SK-N-SH (cell line): Measurements from ENCODE around the gene C17orf50.

Source experiments
- CTCF ChIP-seq: fragments of 200-600 bp; sonication (generic); IDR thresholded peaks from 2 replicates; pipeline ENCODE4 v1.6.1; 2017; ENCODE audit warnings: antibody characterized with exemption, mild to moderate bottlenecking, moderate library complexity
- EZH2phosphoT487 ChIP-seq: fragments of 200-600 bp; sonication (generic); IDR thresholded peaks from 2 replicates; pipeline ENCODE4 v1.6.1; 2017; ENCODE audit warnings: low read depth, mixed run types, mild to moderate bottlenecking, antibody characterized with exemption, moderate library complexity, borderline replicate concordance
- FOXJ3 ChIP-seq: sonication (generic); formaldehyde crosslinking; IDR thresholded peaks from 2 replicates; pipeline ENCODE4 v1.5.1; 2020; ENCODE audit warnings: mild to moderate bottlenecking, missing genetic modification reagents
- GABPA ChIP-seq: IDR thresholded peaks from 2 replicates; pipeline ENCODE4 v1.4.0; 2012; ENCODE audit warnings: low read depth, mild to moderate bottlenecking
- GATA2 ChIP-seq: sonication (generic); formaldehyde crosslinking; IDR thresholded peaks from 2 replicates; pipeline ENCODE4 v1.5.0; 2020; ENCODE audit warnings: mild to moderate bottlenecking, missing genetic modification reagents
- JUND ChIP-seq: IDR thresholded peaks from 2 replicates; pipeline ENCODE4 v1.4.0; 2012
- RCOR1 ChIP-seq: fragments of 150-350 bp; IDR thresholded peaks from 2 replicates; pipeline ENCODE4 v1.6.1; 2017; ENCODE audit warnings: antibody characterized with exemption, low read length
- RFX5 ChIP-seq: IDR thresholded peaks from 2 replicates; pipeline ENCODE4 v1.6.1; 2012; ENCODE audit warnings: mild to moderate bottlenecking, improper control_type of control experiment, low read length
- TAF1 ChIP-seq: IDR thresholded peaks from 2 replicates; pipeline ENCODE4 v1.6.1; 2012; ENCODE audit warnings: low read depth, mild to moderate bottlenecking, low read length, moderate library complexity, borderline replicate concordance
- YY1 ChIP-seq: IDR thresholded peaks from 2 replicates; pipeline ENCODE4 v1.4.0; 2012; ENCODE audit warnings: low read depth, mild to moderate bottlenecking

DNA sequence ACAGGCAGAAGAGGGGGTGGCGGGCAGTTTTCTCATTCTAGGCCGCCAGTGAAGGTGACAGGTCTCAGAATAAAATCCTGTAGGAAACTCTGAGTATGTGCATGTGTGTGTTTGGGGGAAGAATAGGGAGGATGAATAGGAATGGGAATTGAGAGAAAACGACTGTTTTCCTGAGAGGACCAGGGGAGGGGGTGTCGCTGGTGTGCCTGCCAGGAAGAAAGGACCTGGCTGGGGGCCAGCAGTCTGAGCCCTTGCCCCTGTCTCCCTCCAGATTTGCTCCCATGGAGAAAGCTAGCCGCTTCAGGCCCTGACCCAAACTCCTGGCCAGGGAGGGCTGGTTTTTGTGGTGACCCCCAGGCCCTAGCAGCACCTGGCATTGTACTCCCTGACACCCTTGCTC, 14.4 kb downstream of the C17orf50 start:
- TF ChIP-seq CTCF (no peak), TAF1 (no peak), FOXJ3 (CRISPR knock-in tag) (no peak), EZH2phosphoT487 (no peak), JUND (no peak), GATA2 (no peak), RFX5 (no peak), RCOR1 (no peak), GABPA (no peak), YY1 (no peak)
